Vagina (tissue), 2 donors: ENCODE data around the gene HES1.

Experiments used
- POLR2A ChIP-seq, 2 donors: fragments of 450-650 bp; IDR thresholded peaks; one replicate each; pipeline ENCODE4 v1.6.1; 2017; ENCODE audit warnings: antibody characterized with exemption in 2 of 2, mild to moderate bottlenecking in 2 of 2, moderate library complexity in 2 of 2
- POLR2AphosphoS5 ChIP-seq, 2 donors: sonication (generic); formaldehyde crosslinking; IDR thresholded peaks; one replicate each; pipeline ENCODE4 v1.9.0; 2017; ENCODE audit warnings: antibody characterized with exemption in 2 of 2, mild to moderate bottlenecking in 2 of 2, low read depth in 1 of 2; ENCODE audit not compliant: insufficient read depth in 1 of 2
- TF ChIP-seq, protein P1 (sequence below), 3 experiments: fragments of 450-650 bp in 2 of 3; fragments of 200-600 bp in 1 of 3; sonication (generic) in 1 of 3; IDR thresholded peaks; one replicate each; pipeline ENCODE4 v1.5.1; 2017 to 2019; ENCODE audit warnings: antibody characterized with exemption in 3 of 3, mild to moderate bottlenecking in 2 of 3, moderate library complexity in 2 of 3

DNA sequence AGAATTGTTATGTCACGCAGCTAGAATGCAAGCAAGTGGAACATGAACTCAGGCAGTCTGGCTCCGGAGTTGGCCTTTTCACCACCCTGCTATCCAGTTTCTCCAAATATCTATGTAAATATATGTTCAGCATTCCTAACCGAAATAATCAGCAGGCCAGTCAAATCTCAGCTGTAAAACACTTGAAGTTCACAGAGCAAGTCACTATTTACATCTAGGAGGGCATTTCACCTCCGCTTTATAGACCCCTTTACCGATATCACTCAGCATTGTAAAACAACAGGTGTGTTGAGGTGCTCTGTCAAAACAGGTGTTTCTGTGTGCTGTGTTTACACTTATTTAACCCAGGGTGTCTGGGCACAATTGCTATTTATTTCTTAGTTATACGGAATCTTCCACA, 12.2 kb upstream of the HES1 start:
- TF ChIP-seq, protein P1, sequence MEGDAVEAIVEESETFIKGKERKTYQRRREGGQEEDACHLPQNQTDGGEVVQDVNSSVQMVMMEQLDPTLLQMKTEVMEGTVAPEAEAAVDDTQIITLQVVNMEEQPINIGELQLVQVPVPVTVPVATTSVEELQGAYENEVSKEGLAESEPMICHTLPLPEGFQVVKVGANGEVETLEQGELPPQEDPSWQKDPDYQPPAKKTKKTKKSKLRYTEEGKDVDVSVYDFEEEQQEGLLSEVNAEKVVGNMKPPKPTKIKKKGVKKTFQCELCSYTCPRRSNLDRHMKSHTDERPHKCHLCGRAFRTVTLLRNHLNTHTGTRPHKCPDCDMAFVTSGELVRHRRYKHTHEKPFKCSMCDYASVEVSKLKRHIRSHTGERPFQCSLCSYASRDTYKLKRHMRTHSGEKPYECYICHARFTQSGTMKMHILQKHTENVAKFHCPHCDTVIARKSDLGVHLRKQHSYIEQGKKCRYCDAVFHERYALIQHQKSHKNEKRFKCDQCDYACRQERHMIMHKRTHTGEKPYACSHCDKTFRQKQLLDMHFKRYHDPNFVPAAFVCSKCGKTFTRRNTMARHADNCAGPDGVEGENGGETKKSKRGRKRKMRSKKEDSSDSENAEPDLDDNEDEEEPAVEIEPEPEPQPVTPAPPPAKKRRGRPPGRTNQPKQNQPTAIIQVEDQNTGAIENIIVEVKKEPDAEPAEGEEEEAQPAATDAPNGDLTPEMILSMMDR (IDR thresholded peaks at IDR 0.05), result no peak
- TF ChIP-seq POLR2AphosphoS5 (IDR thresholded peaks at IDR 0.05; ENCODE audit: insufficient read depth in 1 of 2, low read depth in 1 of 2) (no peak), POLR2A (IDR thresholded peaks at IDR 0.05) (no peak)
